Jurkat, Clone E6-1 (cell line): ENCODE results near the gene NRDE2.
"Not testable (repeated sequence)": the region's sequence is repeated elsewhere in the genome, so short reads cannot be mapped to it uniquely, and the experiment has no call there.

Experiments used
- DNase-seq: peaks from one replicate; pipeline ENCODE4 v3.0.0-alpha.2; 2011; ENCODE audit warnings: low read depth, low spot score
- H3K4me3 ChIP-seq: 2 replicates; pipeline ENCODE4 v1.5.1; 2011; ENCODE audit warnings: mild to moderate bottlenecking, low read length, control low read depth, moderate library complexity

NRDE2 gene

DNA sequence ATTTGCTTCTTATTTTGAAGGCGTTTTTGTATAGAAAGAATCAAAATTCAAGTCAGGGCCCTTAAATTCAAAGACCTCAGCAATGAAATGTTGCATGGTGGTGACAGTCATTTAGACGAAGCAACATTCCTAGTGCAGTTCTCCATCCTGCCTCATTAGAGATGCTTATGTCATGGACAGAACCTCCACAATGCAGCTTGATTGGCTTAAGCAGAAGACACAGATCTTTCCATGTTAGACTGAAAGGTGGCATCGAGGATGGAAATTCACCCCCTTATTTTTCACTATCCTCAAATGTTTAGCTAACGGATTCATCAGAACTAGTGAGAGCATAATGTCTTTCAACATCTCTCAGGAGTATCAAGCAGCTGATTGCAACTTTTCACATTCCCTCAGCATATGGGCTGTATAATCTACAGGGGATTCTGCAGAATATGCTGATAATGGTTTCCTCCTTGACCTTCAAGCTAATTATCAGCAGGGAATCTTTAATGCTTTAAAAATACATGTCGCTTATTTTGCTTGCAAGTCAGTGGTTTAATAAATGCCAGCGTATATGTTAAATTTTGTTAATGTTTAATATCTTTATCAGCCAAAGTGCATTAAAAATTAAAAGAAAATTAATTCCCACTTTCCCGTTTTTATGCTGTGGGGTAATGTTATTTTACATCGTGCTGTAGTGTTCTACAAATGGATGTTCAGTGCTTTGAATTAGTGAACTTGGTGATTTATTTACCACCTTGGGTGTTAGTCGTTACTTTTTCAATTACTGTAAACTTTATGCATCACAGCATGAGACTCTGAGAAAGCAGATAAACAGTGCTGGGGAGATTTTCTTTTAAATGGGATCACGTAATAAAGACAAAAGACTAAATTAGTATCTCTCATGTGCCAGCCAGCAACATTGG lies 12.8 kb upstream of the NRDE2 start:
- DNase-seq: no peak
- H3K4me3 ChIP-seq: no peak overlapping the region

- no peak overlapping the region for H3K4me3 ChIP-seq
- no peak for DNase-seq
These were observed 10.6 kb upstream of the NRDE2 start for GRCh38 chr14:90342327-90342726.

- no peak for DNase-seq
- H3K4me3 ChIP-seq: no peak overlapping the region
These were observed 10.0 kb upstream of the NRDE2 start for GRCh38 chr14:90341784-90342183.

DNA sequence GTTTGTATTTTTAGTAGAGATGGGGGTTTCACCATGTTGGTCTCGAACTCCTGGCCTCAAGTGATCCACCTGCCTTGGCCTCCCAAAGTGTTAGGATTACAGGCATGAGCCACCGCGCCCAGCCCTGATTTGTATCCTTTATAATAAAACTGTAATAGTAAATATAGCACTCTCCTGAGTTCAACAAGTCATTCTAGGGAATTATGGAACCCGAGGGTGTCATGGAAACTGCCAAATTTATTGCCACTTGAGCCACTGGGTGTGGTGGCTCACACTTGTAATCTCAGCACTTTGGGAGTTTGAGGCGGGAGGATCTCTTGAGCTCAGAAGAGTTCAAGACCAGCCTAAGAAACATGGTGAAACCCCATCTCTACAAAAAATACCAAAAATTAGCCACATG lies 9.5 kb upstream of the NRDE2 start:
- H3K4me3 ChIP-seq, DNase-seq: not testable (repeated sequence)

DNA sequence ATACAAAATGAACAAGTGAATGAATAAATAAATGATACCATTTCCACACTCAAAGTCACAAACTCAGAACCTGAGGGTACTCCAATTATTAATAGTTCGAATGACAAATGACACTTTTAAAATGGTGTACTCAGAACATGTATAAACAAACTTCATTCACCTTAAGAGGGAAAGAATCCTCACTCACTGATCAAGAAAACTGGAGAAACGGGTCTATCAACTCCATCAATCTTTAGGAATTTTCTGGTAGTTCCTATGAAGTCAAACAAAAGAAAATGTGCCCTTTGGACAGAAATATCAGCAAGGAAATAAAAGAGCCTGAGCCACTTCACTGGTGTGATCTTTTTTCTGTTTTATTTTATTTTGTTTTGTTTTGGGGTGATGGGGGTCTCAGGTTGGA lies 5.2 kb upstream of the NRDE2 start:
- H3K4me3 ChIP-seq: no peak overlapping the region
- no peak for DNase-seq

DNA sequence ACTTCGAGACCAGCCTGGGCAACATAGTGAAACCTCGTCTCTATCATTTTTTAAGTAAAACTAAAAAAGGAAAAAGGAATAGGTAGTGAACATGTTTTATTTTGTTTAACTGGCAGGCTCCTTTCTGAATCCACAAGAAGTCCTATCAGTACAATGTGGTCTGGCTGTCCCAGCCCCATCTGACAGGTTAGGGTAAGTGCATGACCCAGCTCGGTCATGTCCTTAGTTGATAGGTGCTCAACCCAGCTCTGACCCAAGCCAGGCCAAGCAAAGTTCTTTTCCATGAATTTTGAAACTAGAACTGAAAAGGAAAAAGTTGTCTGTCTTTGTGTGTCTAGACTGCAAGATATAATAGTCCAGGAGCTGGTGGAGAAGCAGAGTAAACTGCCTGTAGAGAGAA lies 4.7 kb upstream of the NRDE2 start:
- no peak for DNase-seq
- no peak overlapping the region for H3K4me3 ChIP-seq

GRCh38 chr14:90332271-90332584 lies 487 bp upstream of the NRDE2 start:
- DNase-seq: no peak
- peak overlapping the region; percentile 86 for H3K4me3 ChIP-seq

DNA sequence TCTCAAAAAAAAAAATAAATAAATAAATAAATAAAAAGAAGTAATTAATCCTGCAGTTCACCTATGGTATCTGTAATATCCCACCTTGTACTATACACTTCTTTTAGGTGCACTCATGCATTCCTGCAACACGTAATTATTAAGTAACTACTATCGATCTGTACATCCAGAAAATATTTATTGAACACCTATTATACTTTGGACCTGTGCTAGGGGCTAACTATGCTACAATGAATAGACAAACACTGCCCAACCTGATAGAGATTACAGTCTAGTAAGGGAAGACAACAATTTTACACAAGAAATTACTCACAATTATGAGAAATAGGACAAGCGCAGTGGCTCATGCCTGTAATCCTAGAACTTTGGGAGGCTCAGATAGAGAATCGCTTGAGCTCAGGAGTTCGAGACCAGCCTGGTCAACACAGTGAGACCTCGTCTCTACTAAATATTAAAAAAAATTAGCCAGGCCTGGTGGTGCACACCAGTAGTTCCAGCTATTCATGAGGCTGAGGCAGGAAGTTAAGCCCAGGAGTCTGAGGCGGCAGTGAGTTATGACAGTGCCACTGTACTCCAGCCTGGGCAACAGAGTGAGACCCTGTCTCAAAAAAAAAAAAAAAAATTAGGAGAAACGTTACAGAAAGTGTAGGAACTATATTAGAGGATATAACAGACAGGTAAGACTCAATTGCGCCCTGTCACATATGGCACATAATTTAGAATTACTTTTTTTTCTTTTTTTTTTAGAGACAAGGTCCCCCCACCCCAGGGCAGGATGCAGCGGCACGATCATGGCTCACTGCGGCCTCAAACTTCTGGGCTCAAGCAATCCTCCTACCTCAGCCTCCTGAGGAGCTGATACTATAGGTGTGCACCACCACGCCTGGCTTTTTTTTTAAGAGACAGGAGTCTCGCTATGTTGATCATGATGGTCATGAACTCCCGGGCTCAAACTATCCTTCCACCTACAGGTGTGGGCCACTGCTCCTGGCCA lies 1.2 kb downstream of the NRDE2 start:
- no peak for DNase-seq
- H3K4me3 ChIP-seq: peak overlapping the region; percentile 86

DNA sequence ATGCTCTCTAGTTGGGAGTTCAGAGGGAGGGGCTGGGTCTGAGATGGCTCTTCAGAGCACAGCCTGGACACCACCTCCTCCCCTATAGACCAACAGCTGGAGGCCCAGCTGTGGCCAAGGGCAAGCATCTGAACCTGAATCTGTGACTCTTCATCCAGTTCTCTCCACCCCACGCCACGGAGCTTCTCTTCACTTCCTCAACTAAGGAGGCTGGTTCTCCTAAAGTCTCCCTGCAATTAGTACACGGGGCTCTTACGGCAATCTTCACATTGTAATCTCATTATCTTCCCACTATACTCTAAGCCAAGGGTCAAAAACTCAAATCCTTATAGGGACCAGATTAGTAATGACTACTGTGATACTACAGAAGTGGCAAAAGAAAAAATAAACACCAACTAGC lies 9.8 kb downstream of the NRDE2 start:
- H3K4me3 ChIP-seq: no peak overlapping the region
- no peak for DNase-seq

GRCh38 chr14:90319634-90320541 lies 11.9 kb downstream of the NRDE2 start:
- no peak overlapping the region for H3K4me3 ChIP-seq
- DNase-seq: peak; percentile 11

DNA sequence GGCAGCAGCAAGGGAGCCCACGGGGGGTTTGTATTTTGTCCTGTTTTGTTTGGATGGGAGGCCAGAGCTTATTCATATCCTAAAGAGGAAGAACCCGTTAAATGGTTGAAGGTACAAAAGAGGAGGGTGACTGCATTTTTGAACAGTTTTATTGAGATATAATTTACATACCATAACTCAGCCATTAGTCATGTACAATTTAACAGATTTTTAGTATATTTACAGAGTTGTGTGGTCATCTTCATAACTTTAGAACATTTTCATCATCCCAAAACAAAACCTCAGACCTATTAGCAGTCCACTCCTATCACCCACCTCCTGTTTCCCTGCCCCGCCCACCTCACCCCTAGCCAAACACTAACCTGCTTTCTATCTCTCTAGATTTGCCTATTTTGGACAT lies 12.6 kb downstream of the NRDE2 start:
- DNase-seq: no peak

DNA sequence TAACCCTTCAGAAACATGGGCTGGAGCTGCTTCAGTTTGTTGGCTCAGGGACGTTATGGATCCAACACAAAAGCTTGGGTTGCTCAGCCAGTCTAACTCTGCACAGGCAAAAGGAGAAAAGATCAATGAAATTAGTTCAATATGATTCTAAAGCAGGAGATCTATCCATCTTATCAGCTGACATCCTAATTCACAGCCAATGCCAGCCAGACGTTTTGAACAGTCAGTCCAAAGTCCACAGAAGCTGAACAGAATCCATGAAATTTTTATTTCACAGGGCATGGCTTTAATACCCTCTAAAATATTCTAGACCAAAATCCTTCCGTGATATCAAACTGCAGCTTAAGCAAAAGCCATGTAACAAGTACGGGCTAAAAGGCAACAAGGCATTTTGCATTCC lies 13.7 kb downstream of the NRDE2 start:
- DNase-seq: no peak

More for the DNA sequence above, 12.6 kb downstream of the NRDE2 start:
- H3K4me3 ChIP-seq: no peak overlapping the region

GRCh38 chr14:90317286-90317685 lies 14.5 kb downstream of the NRDE2 start:
- no peak for DNase-seq
- H3K4me3 ChIP-seq: no peak overlapping the region

More for the DNA sequence above, 13.7 kb downstream of the NRDE2 start:
- H3K4me3 ChIP-seq: no peak overlapping the region

- DNase-seq: no peak
- no peak overlapping the region for H3K4me3 ChIP-seq
These were observed 23.2 kb downstream of the NRDE2 start for GRCh38 chr14:90308561-90308960.

- DNase-seq: no peak
- H3K4me3 ChIP-seq: no peak overlapping the region
These were observed 26.6 kb downstream of the NRDE2 start for GRCh38 chr14:90305176-90305601.

- no peak for DNase-seq
- H3K4me3 ChIP-seq: no peak overlapping the region
These were observed 27.2 kb downstream of the NRDE2 start for GRCh38 chr14:90304502-90304901.

DNA sequence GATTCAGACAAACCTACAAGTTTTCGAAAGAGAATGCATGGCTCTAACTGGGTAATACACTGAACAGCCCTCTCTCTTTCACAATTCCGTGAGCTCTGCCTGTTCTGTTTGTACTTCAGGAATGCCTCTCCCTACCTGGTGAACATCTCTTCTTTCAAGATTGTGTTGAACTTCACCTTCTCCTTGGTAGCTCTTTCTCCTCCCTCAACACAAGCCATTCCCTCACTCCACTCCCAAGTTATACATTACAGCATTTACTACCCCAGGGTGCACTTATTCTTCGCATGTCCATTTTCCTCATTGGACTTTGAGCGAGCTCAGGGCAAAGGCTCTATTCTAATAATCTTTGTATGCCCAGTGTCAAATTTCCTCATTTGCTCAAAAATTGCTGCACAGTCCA lies 28.3 kb downstream of the NRDE2 start:
- no peak overlapping the region for H3K4me3 ChIP-seq
- DNase-seq: no peak

- no peak for DNase-seq
- H3K4me3 ChIP-seq: no peak overlapping the region
These were observed 29.0 kb downstream of the NRDE2 start for GRCh38 chr14:90302529-90303303.
